GM21825 (cell line): ENCODE measurements around the gene SPZ1.
"Not testable (repeated sequence)": the region's sequence is repeated elsewhere in the genome, so short reads cannot be mapped to it uniquely, and the experiment has no call there.

Experiments used
- ATAC-seq: cut with Tn5 transposase; IDR thresholded peaks from one replicate; pipeline ENCODE4 v1.9.1; 2021; ENCODE audit warnings: mild to moderate bottlenecking, moderate library complexity; ENCODE audit not compliant: unreplicated experiment

Gene SPZ1

GRCh38 chr5:80319702-80320101 is at the start of gene SPZ1:
Gene SPZ1 (plus strand): TSS chr5:80320002. CDS start chr5:80320216, 214 bp downstream.
- no peak for ATAC-seq

- ATAC-seq: not testable (repeated sequence)
Measured at GRCh38 chr5:80270543-80270942, 49.3 kb upstream of the SPZ1 start.

GRCh38 chr5:80275347-80275746 is 44.5 kb upstream of the SPZ1 start:
- ATAC-seq: no peak

- no peak for ATAC-seq
Measured at GRCh38 chr5:80276186-80276585, 43.6 kb upstream of the SPZ1 start.

- no peak for ATAC-seq
Measured at GRCh38 chr5:80277191-80277590, 42.6 kb upstream of the SPZ1 start.

GRCh38 chr5:80282054-80282453 is 37.7 kb upstream of the SPZ1 start:
- ATAC-seq: no peak

- no peak for ATAC-seq
Measured at GRCh38 chr5:80283360-80283759, 36.4 kb upstream of the SPZ1 start.

GRCh38 chr5:80284720-80285119 is 35.1 kb upstream of the SPZ1 start:
- ATAC-seq: no peak

- no peak for ATAC-seq
Measured at GRCh38 chr5:80288177-80288576, 31.6 kb upstream of the SPZ1 start.

- ATAC-seq: no peak
Measured at GRCh38 chr5:80289320-80289719, 30.5 kb upstream of the SPZ1 start.

GRCh38 chr5:80291761-80292160 is 28.0 kb upstream of the SPZ1 start:
- no peak for ATAC-seq

GRCh38 chr5:80296121-80296520 is 23.7 kb upstream of the SPZ1 start:
- ATAC-seq: no peak

GRCh38 chr5:80299601-80300000 is 20.2 kb upstream of the SPZ1 start:
- ATAC-seq: no peak

GRCh38 chr5:80300125-80300524 is 19.7 kb upstream of the SPZ1 start:
- no peak for ATAC-seq

- not testable (repeated sequence) for ATAC-seq
Measured at GRCh38 chr5:80300796-80301195, 19.0 kb upstream of the SPZ1 start.

- not testable (repeated sequence) for ATAC-seq
Measured at GRCh38 chr5:80301342-80301741, 18.5 kb upstream of the SPZ1 start.

GRCh38 chr5:80302636-80303035 is 17.2 kb upstream of the SPZ1 start:
- ATAC-seq: no peak

- ATAC-seq: no peak
Measured at GRCh38 chr5:80308526-80308925, 11.3 kb upstream of the SPZ1 start.

GRCh38 chr5:80309871-80310665 is 9.7 kb upstream of the SPZ1 start:
- no peak for ATAC-seq

- ATAC-seq: no peak
Measured at GRCh38 chr5:80315244-80315643, 4.6 kb upstream of the SPZ1 start.

GRCh38 chr5:80318212-80318611 is 1.6 kb upstream of the SPZ1 start:
- ATAC-seq: no peak

GRCh38 chr5:80324912-80325311 is 5.1 kb downstream of the SPZ1 start:
- no peak for ATAC-seq

GRCh38 chr5:80326468-80326867 is 6.7 kb downstream of the SPZ1 start:
- no peak for ATAC-seq
